Epithelial cell of proximal tubule (primary cell): ENCODE results near the gene CHCHD1. TPM values are rescaled to one million over a fixed set of nuclear protein-coding genes. Genes with fewer than 3 reads are reported as not detected.
"Not testable (repeated sequence)": the region's sequence is repeated elsewhere in the genome, so short reads cannot be mapped to it uniquely, and the experiment has no call there.

Experiments used
- DNase-seq: peaks from one replicate; pipeline ENCODE4 v3.0.0-alpha.2; 2011; ENCODE audit warnings: low read depth
- H3K4me3 ChIP-seq: 2 replicates; pipeline ENCODE4 v1.5.1; 2011; ENCODE audit warnings: low read depth, mild to moderate bottlenecking, low read length
- total RNA-seq: library from RNA; depleted of rRNA; stranded (reverse); fragments of >200 nt; gene quantifications from 2 replicates; pipeline ENCODE4 v1.2.3, GENCODE V29; 2015
- TF ChIP-seq, protein P1 (sequence below): conservative IDR thresholded peaks from 2 replicates; pipeline ENCODE4 v1.5.1; 2012; ENCODE audit warnings: low read depth, mild to moderate bottlenecking, low read length

Gene CHCHD1
- total RNA-seq, result 62.5 and 89.8 TPM in 2 replicates

DNA sequence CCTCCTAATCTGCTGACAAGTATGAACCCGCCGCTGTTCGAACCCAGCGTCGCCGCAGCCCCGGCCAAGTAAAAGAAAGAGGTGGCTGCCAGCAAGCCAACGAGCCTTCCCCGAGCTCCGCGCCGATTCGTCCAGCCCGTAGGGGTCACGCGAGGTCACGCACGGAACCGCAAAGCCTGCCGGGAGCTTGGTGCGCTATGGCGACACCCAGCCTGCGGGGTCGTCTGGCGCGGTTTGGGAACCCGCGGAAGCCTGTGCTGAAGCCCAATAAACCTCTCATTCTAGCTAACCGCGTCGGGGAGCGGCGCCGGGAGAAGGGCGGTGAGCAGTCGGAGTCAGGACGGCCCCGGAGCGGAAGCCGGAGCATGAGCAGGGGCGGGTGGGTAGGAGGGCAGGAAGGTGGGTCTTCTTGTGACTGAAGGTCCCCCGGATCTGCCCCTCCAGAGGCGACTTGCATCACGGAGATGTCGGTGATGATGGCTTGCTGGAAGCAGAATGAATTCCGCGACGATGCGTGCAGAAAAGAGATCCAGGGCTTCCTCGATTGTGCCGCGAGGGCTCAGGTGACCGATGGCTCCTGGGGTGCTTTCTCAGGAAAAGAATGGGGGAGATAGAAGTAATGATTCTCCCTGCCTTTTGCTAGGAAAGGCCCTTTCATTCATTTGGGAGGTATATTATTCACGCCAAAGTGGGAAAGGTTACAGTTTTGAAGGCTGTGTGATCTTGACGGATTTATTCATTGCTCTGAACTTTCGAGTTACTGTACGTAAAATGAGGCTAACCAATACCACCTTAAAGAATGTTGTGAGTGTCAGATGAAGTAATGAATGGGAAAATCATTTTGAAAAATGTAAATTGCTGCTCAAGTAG, at the start of gene CHCHD1:
CHCHD1 (plus strand) TSS at position 170 of the 870 bp plus-strand sequence; CDS start at position 198, 28 bp downstream.
- DNase-seq, result no peak
- peak within 1 kb of the TSS; percentile 77 for H3K4me3 ChIP-seq
- TF ChIP-seq, protein P1, sequence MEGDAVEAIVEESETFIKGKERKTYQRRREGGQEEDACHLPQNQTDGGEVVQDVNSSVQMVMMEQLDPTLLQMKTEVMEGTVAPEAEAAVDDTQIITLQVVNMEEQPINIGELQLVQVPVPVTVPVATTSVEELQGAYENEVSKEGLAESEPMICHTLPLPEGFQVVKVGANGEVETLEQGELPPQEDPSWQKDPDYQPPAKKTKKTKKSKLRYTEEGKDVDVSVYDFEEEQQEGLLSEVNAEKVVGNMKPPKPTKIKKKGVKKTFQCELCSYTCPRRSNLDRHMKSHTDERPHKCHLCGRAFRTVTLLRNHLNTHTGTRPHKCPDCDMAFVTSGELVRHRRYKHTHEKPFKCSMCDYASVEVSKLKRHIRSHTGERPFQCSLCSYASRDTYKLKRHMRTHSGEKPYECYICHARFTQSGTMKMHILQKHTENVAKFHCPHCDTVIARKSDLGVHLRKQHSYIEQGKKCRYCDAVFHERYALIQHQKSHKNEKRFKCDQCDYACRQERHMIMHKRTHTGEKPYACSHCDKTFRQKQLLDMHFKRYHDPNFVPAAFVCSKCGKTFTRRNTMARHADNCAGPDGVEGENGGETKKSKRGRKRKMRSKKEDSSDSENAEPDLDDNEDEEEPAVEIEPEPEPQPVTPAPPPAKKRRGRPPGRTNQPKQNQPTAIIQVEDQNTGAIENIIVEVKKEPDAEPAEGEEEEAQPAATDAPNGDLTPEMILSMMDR, result no peak

GRCh38 chr10:73732426-73732825, 49.4 kb upstream of the CHCHD1 start:
- no peak overlapping the region for H3K4me3 ChIP-seq
- no peak for DNase-seq
- TF ChIP-seq, protein P1, result no peak

GRCh38 chr10:73732931-73733623, 48.8 kb upstream of the CHCHD1 start:
- TF ChIP-seq, protein P1, result no peak
- H3K4me3 ChIP-seq, result no peak overlapping the region
- DNase-seq, result no peak

DNA sequence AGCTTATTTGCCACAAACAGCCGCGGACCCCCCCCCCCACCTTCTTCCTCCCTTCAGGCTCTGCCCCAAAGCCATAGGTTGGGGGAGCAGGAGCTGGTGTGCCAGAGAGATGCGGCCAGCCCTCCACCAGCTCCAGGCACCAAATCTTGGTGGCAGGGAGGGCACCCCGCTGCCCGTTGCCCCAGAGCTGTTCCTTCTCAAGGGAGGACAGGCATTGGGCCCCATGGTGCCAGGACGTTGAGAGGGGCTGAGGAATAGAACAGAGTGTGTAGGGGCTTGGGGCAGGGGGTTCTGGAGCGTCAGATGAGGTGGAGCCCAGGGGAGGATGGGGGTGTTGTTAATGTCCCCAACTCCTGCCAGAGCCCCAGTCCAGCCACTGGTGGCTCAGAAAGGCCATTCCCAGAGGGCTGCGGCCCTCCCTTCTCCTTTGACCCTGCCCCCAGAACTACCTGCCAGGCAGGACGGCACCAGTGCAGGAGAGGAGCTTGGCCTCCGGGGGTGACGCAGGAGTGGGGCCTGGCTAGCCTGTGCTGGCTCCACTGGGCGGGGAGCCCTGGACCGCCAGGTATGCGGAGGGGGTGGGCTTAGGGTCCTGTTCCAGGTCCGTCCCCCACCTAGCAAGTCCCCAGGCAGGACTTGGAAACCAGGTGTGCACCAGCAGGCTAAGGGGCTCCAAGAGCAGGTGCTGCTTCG, 47.7 kb upstream of the CHCHD1 start:
- TF ChIP-seq, protein P1, result no peak
- no peak overlapping the region for H3K4me3 ChIP-seq
- no peak for DNase-seq

DNA sequence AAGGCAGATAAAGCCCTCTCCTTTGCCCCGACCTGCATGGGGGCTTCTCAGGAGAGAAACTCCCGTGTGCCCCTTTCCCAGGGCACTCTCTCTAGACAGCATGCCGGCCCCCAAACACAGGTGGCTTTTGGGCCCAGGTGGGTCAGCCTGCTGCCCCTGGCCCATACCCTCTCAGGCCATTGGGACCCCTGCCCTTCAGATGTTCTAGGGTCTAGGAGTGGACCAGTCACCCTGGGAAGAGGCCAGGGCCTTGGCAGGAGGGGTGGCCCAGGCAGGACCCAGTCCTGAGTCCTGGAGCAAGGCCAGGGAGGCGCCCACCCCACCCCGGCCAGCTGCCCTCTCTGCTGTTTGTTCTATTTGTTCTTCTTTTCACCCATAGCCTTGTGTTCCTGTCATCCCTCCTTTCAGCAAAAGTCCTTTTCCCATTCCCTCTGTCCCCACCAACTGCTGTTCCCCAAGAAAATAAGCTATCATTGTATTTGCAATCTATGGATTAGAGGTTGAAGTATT, 47.0 kb upstream of the CHCHD1 start:
- DNase-seq, result no peak
- no peak overlapping the region for H3K4me3 ChIP-seq
- TF ChIP-seq, protein P1, result no peak

DNA sequence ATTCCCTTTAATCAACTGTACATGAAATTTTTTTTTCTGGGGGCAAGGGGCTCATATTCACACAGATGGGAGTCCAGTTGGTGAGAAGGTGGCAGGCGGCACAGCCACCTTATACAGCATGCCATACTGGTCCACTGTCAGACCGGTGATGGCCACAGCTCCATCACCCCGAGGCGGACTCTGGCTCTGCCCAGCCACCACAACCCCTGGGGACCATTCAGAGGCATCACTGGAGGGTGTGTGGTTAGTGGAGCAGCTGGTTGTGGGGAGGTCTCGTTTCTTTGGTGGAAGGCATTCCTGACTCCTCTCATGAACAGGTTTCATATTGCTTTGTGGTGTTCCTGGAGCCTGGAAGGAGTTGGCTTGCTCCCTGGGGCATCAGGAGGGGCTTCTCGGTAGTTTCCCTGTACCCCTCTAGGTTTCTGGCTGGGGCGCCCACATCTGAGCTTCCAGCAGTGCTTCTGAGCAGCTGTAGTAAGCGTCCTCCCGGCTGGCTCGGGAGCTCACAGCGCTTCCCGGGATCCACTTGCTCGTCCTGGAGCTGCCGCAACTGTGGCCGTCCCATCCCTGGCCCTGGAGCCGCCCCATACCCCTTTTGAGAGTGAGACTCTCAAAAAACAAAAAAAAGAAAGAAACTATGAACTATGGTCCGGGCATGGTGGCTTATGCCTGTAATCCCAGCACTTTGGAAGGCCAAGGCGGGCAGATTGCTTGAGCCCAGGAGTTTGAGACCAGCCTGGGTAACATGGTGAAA, 41.2 kb upstream of the CHCHD1 start:
- H3K4me3 ChIP-seq, DNase-seq: not testable (repeated sequence)
